22Rv1 (cell line): ENCODE data around the gene LINC01488.

Experiments
- H3K27ac ChIP-seq: fragments of 450-650 bp; 2 replicates; pipeline ENCODE4 v1.5.1; 2017
- ZFX ChIP-seq: fragments of 450-650 bp; IDR thresholded peaks from 2 replicates; pipeline ENCODE4 v1.6.1; 2017; ENCODE audit warnings: antibody characterized with exemption, borderline replicate concordance
- TF ChIP-seq, protein P1 (sequence below): fragments of 450-650 bp; IDR thresholded peaks from 2 replicates; pipeline ENCODE4 v1.5.1; 2017; ENCODE audit warnings: mild to moderate bottlenecking

Gene LINC01488

DNA sequence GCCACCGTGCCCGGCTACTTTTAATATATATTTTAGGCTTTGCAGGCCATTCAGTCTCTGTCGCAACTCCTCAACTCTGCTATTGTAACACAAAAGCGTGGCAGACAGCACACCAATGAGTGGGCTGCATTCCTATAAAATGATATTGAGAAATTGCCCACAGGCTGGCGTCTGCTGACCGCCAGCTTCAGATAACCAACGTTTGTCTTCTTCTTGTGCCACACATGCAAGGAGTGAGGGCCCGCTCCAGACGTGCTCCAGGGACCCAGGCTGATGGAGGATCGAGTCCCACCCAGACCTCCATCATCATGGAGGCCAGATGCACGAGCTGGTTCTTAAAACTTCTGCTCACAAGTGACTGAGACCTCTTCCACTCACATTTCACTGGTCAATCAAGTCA is 35.4 kb upstream of the LINC01488 start:
- H3K27ac ChIP-seq = no peak overlapping the region

DNA sequence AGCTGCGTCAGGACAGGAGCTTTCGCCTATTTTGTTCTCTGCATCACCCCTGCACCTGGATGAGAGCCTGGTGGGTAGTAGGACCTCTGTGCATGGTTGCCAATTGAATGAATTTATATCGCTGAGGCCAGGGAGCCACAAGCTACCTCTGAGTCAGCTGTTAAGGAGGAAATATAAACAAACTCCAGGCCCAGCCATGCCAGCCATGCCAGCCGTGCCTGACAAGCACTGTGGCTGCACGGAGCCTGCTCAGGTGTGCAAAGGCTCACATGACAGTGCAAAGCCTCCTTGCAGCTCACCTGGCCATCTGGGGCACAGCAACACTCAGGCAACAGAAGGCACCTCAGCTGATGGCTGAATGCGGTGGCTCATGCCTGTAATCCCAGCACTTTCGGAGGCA is 33.7 kb upstream of the LINC01488 start:
- TF ChIP-seq ZFX = no peak
- TF ChIP-seq, protein P1, sequence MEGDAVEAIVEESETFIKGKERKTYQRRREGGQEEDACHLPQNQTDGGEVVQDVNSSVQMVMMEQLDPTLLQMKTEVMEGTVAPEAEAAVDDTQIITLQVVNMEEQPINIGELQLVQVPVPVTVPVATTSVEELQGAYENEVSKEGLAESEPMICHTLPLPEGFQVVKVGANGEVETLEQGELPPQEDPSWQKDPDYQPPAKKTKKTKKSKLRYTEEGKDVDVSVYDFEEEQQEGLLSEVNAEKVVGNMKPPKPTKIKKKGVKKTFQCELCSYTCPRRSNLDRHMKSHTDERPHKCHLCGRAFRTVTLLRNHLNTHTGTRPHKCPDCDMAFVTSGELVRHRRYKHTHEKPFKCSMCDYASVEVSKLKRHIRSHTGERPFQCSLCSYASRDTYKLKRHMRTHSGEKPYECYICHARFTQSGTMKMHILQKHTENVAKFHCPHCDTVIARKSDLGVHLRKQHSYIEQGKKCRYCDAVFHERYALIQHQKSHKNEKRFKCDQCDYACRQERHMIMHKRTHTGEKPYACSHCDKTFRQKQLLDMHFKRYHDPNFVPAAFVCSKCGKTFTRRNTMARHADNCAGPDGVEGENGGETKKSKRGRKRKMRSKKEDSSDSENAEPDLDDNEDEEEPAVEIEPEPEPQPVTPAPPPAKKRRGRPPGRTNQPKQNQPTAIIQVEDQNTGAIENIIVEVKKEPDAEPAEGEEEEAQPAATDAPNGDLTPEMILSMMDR = no peak
- H3K27ac ChIP-seq = no peak overlapping the region

More for the DNA sequence above, 35.4 kb upstream of the LINC01488 start:
- TF ChIP-seq ZFX = no peak
- TF ChIP-seq, protein P1 = no peak

DNA sequence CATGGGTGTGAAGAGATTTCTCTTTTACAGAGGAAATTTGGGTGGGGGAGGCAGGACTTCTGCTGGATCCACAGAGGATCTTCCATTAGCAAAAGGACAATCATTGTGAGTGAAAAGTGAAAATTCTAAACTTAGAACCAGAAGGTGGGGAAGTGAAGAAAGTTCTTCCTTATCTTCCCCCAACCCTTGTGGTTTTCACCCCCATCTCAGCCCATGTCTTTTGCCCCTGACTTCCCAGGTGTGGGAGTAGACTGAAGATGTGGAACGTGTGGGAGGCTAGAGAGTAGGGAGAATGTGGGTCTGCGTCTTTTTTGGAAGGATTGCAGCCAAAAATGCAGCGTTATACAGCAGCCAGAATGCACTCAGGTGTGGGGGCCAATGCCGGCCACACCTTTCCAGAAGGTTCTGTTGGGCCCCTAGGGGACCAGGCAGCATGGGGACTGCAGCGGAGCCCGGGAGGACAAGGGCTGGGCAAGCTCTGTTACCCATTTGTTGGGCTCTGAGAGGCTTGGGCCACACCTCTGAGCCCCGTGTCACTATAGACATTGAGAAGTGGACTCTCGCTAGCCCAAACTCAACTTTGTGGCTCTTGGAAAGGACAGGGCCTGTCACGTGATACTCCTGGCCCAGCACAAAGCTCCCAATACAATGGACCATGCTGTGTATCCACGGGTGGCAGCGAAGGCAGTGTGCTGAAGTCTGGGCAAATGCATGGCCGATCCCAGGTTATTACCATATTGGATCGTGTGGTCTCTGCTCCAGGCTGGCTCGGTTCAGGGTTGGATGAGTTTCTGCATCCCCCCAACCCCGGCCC is 32.8 kb upstream of the LINC01488 start:
- TF ChIP-seq, protein P1 = no peak
- TF ChIP-seq ZFX = no peak
- H3K27ac ChIP-seq = no peak overlapping the region

DNA sequence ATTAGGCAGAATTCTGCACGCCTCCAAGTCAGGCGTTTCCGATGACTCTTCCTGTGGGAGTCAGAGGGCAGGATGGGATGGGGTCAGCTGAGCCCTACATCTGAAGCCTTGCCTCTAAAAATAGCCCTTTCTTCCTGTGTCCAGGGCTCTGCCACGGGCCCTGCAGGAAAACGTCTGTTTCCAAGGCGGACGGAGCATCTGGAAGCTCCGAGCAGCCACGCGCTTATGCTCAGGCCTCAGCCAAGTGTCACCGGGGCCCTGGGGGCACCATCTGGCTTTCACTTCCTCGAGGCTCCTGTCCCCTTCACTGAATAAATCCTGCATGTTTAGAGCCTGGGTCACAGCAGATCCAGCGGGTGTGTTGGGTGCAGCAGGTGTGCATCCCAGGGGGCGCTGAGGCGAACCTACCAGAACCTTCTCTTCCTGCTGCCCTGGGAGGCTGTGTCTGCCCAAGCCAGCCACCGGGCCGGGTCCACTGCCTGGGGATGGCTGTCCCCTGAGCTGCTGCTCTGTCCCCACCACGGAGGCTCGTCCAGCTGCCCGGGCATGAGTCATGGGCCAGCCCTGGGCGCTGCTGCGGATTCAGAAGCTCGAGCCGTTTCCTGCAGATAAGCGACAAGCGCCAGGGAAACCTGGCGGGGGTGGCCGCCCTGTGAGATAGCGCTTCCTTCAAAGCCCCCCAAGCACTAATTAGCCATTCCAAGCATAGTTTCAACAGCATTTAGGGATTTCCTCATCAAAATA is 32.0 kb upstream of the LINC01488 start:
- H3K27ac ChIP-seq = no peak overlapping the region
- no peak for TF ChIP-seq ZFX
- TF ChIP-seq, protein P1 = no peak

DNA sequence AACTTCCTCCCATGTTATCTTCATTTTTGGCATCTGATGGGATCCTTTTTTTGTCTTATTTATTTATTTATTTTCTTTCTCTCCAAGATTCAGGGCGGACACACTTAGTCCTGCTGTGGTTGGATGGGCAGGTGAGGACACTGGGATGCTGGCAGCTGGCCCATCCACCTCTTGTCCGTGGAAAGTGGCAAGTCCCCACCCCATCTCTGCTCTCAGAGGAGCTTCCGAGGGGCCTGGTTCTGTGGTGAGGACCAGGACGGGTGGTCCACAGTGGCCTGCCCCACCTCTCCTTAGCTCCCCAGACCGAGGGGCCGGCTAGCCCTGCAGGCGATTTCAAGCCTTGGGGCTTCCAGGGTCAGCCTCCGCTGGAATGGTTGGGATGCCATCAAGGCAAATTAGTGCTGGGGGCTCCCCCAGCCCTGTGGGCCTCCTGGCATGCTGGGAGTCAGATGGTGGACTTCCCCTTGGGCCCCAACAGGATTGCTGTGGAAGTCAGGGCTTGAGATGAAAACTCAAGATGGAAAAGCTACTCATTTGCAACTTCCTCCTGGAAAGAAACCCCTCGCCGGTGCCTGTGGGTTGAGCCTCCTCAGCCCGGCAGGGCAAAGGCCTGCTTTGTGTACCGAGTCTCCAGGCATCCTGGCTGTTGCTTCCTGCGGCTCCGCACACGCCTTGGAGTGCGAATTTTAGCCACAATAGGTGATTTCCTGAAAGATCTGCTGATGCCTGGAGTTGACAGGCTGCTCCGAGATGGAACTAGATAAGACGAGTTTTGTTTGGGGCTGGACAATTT is 31.2 kb upstream of the LINC01488 start:
- H3K27ac ChIP-seq = no peak overlapping the region
- no peak for TF ChIP-seq ZFX
- TF ChIP-seq, protein P1 = no peak

DNA sequence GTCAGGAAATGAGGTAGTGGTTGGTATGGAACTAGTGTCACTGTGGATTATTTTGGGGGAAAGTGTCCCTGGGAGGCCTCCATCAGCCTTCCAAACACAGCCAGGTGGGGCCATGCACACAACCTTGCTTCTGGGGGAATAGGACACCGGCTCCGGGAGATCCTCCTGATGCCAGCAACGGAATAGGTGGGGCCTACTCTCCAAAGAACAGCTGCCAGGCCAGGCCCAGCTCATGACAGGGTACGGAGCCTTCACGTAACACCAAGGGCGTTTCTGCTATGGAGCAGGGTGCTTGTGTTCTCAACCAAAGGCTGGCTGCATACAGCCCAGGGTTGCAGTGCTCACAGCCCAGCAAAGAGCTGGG is 30.6 kb upstream of the LINC01488 start:
- TF ChIP-seq, protein P1 = no peak
- no peak for TF ChIP-seq ZFX
- no peak overlapping the region for H3K27ac ChIP-seq
